ENCODE results near the gene MSANTD4. TPM values are rescaled to one million over a fixed set of nuclear protein-coding genes. Genes with fewer than 3 reads are reported as not detected.
"Not testable (repeated sequence)": the region's sequence is repeated elsewhere in the genome, so short reads cannot be mapped to it uniquely, and the experiment has no call there.

The MSANTD4 gene
- total RNA-seq = 10 to 100 TPM; 15.4 to 17.3 TPM

DNA sequence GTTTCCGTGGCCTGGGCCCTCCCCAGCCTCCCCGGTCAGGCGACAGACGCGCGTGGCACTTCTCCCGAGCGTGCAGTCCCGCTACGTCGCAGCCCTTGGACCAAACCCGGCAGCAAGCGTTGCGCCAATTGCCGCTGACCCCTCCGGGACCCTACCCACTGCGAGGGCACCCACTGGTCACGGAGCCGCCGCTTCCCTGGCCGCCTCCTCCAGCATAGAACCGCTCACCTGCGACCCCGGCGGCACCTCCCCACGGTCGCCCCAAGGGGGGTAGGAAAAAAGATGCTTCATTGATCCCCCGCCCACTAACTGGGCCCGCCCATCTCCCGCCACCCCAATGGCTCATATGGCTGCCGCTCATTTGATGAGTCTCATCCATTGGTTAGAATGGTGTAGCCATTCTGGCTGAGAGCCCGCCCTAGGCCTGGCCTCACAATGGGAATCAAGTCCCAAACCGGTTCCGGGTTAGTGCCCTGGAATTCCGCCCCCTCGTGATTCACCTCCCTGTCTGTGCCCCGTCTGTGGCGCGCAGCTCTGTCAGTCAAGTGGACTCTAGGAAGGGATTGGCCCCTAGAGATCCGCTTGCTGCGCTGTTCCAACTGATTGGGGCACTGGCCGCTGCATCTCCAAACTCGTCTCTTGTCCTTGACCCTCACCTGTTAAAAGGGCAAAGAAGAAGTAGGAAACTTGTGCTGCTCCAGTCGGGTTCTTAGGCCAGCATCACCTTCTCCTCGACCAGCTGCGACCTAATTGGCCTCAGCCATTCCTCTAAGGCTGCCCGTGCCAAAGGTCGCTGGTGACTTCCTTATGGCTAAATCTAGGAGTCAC lies at the start of gene MSANTD4:
Gene MSANTD4 (minus strand): TSS at position 274 of the 828 bp plus-strand sequence. CDS start 11,323 bp downstream, outside the sequence.
- H3K27me3 Mint-ChIP-seq = peaks cover 3% of the 10 kb centered on the region
- peaks cover 3% of the 10 kb centered on the region for H3K9me3 Mint-ChIP-seq
- peak; percentile 94 for DNase-seq
- peak within 1 kb of the TSS; percentile 87 for H3K27ac Mint-ChIP-seq
- peaks cover 14% of the 10 kb centered on the region for H3K36me3 Mint-ChIP-seq
- ATAC-seq (ENCODE audit: low read depth) = peak; percentile 99
- peak within 1 kb of the TSS; percentile 95 for H3K4me3 Mint-ChIP-seq
- POLR2A ChIA-PET = interaction anchor here (1.6 kb wide), 1 partner anchor 55 kb away, joined by 6 read pairs; the partner anchor contains the start of genes AASDHPPT and KBTBD3
- peaks cover 26% of the 10 kb centered on the region for H3K4me1 Mint-ChIP-seq

DNA sequence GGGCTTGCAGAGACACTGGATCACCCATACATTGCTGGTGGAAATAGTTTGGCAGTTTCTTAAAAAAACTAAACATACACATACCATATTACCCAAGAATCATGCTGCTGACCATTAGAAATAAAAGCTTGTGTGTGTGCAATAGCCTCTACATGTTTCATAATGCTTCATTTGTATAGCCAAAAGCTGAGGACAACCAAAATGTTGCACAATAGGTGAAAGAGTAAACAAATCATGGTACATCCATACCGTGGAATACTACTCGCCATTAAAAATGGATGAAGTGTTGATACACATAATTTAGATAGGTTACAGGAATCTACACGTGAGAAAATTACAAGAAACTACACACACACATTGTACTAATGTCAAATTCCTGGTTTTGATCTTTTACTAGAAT lies 48.6 kb upstream of the MSANTD4 start:
- POLR2A ChIA-PET = no interaction called here
- Mint-ChIP-seq H3K27ac (no peak overlapping the region), H3K9me3 (no peaks in the 10 kb centered on the region), H3K36me3 (peaks cover 12% of the 10 kb centered on the region), H3K4me3 (no peak overlapping the region), H3K4me1 (peaks cover 6% of the 10 kb centered on the region), H3K27me3 (no peaks in the 10 kb centered on the region)
- ATAC-seq (ENCODE audit: low read depth) = no peak
- DNase-seq = no peak

DNA sequence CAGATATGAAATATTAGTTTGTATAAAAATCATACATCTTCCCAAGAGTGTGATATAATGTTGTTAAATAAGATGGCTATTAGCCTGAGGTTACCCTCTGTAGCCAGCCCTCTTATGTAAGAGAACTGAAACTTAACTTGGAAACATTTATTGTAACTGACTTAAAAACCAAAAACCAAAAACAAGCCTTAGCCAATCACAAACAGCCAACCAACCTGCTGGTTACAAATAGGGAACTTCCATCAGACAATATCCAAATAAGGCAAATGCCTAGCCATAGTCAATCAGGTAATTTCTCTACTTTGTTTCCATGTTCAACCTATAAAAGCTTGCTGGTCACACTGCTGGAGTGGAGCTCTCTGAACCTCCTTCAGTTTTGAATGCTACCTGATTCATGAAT lies 41.0 kb upstream of the MSANTD4 start:
- ATAC-seq (ENCODE audit: low read depth) (no peak), DNase-seq (no peak)
- Mint-ChIP-seq H3K4me1 (peaks cover 4% of the 10 kb centered on the region), H3K27me3 (no peaks in the 10 kb centered on the region), H3K4me3 (no peak overlapping the region), H3K36me3 (peaks cover 8% of the 10 kb centered on the region), H3K9me3 (no peaks in the 10 kb centered on the region), H3K27ac (no peak overlapping the region)
- POLR2A ChIA-PET = no interaction called here

DNA sequence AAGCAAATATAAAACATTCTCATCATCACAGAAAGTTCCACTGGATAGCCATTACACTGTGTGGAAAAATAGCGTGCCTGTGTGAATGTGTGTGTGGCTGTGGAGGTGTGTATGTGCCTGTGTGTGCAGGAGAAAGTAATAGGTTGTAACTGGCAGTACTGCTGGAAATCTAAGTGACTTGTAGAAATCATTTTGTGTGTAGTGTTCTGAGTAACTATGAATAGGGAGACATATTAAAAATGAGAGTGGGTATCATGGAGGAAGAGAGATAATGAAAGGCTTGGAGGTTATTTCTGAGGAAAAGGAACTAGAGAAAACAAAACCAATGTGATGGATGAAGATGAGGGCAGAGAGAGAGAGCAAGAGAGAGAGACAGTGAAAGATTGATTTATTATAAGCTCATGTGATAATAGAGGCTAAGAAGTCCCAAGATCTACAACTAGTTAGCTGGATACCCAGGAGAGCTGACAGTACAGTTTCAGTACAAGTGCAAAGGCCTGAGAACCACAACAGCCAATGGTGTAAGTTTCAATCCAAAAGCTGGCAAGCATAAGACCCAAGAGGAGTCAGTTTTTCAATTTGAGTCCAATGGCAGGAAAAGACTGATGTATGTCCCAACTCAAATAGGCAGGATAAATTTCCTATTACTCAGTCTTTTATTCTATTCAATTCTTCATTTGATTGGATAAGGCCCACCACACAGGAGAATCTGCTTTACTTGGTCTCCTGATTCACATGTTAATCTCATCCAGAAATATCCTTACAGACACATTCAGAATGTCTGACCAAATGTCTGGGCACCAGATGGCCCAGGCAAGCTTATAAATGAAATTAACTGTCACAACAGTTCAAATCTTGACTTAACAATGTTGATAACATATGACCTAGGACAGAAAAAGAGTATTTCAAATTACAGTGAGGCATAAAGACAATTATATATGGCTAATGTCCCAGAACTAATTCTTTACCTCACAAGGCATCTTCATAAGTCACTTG lies 40.2 kb upstream of the MSANTD4 start:
- POLR2A ChIA-PET = no interaction called here
- no peak for DNase-seq
- Mint-ChIP-seq H3K4me3 (no peak overlapping the region), H3K27me3 (no peaks in the 10 kb centered on the region), H3K36me3 (peaks cover 11% of the 10 kb centered on the region), H3K9me3 (no peaks in the 10 kb centered on the region), H3K27ac (no peak overlapping the region), H3K4me1 (peaks cover 4% of the 10 kb centered on the region)
- ATAC-seq (ENCODE audit: low read depth) = no peak

DNA sequence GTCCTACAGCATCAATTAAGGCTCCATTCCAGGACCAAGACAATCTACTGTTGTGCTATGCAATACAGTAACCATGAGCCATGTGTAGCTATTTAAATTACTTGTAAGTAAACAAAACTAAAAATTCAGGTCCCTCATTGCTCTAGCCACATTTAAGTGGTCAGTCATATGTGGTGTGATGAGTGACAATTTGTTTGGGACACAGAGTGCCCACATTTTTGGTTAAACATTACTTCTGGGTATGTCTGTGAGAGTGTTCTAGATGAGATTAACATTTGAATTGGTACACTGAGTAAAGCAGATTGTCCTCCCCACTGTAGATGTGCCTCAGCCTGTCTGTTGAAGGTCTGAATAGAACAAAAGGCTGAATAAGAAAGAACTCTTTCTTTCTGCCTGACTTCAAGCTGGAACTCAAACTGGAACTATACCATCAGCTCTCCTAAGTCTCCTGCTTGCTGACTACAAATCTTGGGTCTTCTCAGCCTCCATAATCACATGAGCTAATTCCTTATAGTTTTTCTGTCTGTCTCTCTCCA lies 39.3 kb upstream of the MSANTD4 start:
- no peak overlapping the region for H3K27ac Mint-ChIP-seq
- no peak overlapping the region for H3K4me3 Mint-ChIP-seq
- DNase-seq = no peak
- no peaks in the 10 kb centered on the region for H3K9me3 Mint-ChIP-seq
- H3K4me1 Mint-ChIP-seq = peaks cover 9% of the 10 kb centered on the region
- no peak for ATAC-seq (ENCODE audit: low read depth)
- H3K36me3 Mint-ChIP-seq = peaks cover 14% of the 10 kb centered on the region
- H3K27me3 Mint-ChIP-seq = no peaks in the 10 kb centered on the region
- POLR2A ChIA-PET = no interaction called here

DNA sequence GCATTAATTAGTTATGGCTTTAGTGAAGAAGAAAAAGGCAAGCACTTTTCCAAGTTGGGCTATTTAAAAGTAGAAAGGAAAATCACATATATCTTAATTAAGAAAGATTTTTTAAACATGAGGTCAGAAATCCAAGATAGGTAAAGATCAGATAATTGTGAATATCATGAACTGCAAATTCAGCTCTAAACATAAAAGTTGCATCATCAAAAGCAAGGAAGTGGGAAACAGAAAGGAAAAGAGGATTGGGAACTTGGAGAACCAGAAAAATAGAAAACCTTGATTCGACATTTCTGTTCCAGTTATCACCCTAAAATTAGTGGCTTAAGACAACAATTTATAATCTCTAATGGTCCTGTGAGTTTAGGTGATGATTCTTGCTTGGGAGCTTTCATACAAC lies 37.6 kb upstream of the MSANTD4 start:
- POLR2A ChIA-PET = no interaction called here
- H3K27me3 Mint-ChIP-seq = no peaks in the 10 kb centered on the region
- ATAC-seq (ENCODE audit: low read depth) (no peak), DNase-seq (no peak)
- H3K36me3 Mint-ChIP-seq = peaks cover 14% of the 10 kb centered on the region
- H3K4me1 Mint-ChIP-seq = peaks cover 9% of the 10 kb centered on the region
- H3K4me3 Mint-ChIP-seq = no peak overlapping the region
- no peaks in the 10 kb centered on the region for H3K9me3 Mint-ChIP-seq
- no peak overlapping the region for H3K27ac Mint-ChIP-seq

DNA sequence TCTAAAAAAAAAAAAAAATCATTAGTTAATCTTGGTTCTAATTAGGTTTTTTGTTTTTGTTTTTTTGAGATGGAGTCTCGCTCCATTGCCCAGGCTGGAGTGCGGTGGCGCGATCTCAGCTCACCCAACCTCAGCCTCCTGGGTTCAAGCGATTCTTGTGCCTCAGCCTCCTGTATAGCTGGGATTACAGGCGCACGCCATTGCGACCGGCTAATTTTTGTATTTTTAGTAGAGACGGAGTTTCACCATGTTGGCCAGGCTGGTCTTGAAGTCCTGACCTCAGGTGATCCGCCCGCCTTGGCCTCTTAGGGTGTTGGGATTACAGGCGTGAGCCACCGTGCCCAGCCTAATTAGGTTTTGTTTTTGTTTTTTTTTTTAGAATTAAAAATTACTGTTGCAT lies 36.3 kb upstream of the MSANTD4 start:
- peaks cover 17% of the 10 kb centered on the region for H3K36me3 Mint-ChIP-seq
- ATAC-seq (ENCODE audit: low read depth); H3K9me3 Mint-ChIP-seq; DNase-seq; POLR2A ChIA-PET; H3K27ac Mint-ChIP-seq; H3K4me1 Mint-ChIP-seq; H3K27me3 Mint-ChIP-seq; H3K4me3 Mint-ChIP-seq: not testable (repeated sequence)

DNA sequence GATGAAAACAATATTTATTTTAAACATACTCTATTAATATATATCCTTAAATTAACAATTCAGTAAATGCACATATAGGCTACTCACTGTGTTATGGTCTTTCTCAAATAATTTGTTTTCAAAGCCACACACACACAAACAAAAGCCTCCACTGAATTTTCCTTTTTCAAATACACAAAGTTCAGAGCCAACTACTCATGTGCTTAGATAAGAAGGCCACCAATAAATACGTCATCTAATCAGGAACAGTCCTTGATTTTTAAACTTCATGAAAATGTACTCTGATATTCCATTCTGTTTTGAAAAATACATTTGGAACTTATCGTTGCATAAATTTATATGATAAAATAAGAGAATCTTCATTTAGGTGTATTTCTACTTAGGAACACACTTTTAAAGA lies 29.1 kb upstream of the MSANTD4 start:
- no peaks in the 10 kb centered on the region for H3K9me3 Mint-ChIP-seq
- POLR2A ChIA-PET = no interaction called here
- ATAC-seq (ENCODE audit: low read depth) = no peak
- no peak overlapping the region for H3K27ac Mint-ChIP-seq
- no peak for DNase-seq
- H3K27me3 Mint-ChIP-seq = peaks cover under 1% of the 10 kb centered on the region
- peaks cover 4% of the 10 kb centered on the region for H3K36me3 Mint-ChIP-seq
- H3K4me1 Mint-ChIP-seq = no peaks in the 10 kb centered on the region
- no peak overlapping the region for H3K4me3 Mint-ChIP-seq

DNA sequence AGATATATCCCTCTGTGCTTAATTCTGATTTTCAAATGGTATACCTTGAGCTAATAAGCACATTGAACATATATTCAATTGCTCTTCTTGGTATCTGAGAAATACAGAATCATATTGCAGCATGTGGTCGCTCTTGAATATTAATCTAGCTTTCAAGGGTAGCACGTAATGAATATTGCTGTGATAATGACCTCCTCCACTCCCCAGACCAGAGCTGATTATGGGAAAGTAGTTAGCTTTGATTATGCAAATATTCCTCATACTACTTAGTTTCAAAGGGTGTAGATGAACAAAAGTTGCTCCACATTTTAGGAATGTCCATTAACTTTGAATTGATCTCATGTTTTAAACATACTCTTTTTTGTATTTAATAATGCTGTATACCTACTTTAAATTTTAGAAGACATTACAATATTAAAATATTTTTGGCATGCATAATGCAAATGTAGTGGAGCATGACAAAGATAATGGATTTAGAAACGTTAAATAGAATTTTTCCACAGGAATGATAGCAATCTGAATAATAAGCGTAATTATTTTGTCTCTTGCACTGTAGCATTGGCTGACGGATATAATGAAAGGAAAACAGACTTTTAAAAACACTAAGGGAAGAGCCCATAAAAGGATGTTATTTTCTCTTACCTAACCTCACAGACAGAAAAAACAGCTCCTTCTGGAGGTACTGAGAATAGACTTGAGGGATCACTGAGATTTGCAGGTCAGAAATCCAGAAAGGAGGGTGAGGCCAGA lies 27.9 kb upstream of the MSANTD4 start:
- Mint-ChIP-seq H3K27me3 (peaks cover 6% of the 10 kb centered on the region), H3K36me3 (peaks cover 4% of the 10 kb centered on the region), H3K4me1 (no peaks in the 10 kb centered on the region), H3K27ac (no peak overlapping the region), H3K4me3 (no peak overlapping the region), H3K9me3 (no peaks in the 10 kb centered on the region)
- ATAC-seq (ENCODE audit: low read depth) (no peak), DNase-seq (no peak)
- POLR2A ChIA-PET = no interaction called here

DNA sequence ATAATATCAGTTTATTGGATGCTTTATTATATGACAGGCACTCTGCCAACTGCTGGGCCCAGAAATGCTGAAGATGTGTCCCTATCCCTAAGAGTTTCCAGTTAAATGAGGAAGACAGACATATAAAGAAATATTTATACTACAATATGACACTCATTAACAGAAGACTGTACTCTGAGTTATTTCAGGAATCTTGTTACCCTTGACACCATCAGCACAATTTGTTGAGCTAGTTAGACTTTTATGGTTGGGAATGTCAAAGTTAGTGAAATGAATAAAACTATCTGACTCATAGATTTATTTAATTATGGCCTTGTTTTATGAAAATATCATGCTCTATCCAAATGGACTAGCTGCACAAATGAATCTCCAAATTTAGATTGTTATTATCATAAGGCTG lies 25.6 kb upstream of the MSANTD4 start:
- H3K4me1 Mint-ChIP-seq = no peaks in the 10 kb centered on the region
- POLR2A ChIA-PET = no interaction called here
- ATAC-seq (ENCODE audit: low read depth) = no peak

DNA sequence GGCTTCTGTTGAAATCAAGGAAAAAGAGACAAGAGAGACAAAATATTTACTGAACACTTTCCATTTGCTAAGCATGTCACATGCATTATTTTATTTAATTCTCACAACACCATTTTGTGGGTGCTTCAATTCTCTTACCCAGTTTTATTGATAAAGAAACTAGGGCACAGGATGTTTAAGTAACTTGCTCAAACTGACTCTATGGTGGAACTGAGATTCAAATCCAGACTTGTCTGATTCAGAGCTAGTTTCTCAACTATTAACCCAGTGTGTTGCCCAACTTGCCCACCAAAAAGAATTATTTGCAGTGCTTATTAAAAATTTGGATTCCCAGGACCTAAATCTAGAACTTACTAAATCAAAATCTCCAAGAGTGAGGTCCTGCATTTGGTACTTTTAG lies 21.5 kb upstream of the MSANTD4 start:
- no peak overlapping the region for H3K4me3 Mint-ChIP-seq
- no peaks in the 10 kb centered on the region for H3K36me3 Mint-ChIP-seq
- no peak for ATAC-seq (ENCODE audit: low read depth)
- H3K4me1 Mint-ChIP-seq = no peaks in the 10 kb centered on the region
- H3K27me3 Mint-ChIP-seq = peaks cover 9% of the 10 kb centered on the region
- no peaks in the 10 kb centered on the region for H3K9me3 Mint-ChIP-seq
- POLR2A ChIA-PET = no interaction called here
- H3K27ac Mint-ChIP-seq = no peak overlapping the region
- DNase-seq = no peak

More for the DNA sequence above, 25.6 kb upstream of the MSANTD4 start:
- H3K9me3 Mint-ChIP-seq = no peaks in the 10 kb centered on the region
- H3K36me3 Mint-ChIP-seq = no peaks in the 10 kb centered on the region
- no peak for DNase-seq
- peaks cover 9% of the 10 kb centered on the region for H3K27me3 Mint-ChIP-seq
- no peak overlapping the region for H3K4me3 Mint-ChIP-seq
- no peak overlapping the region for H3K27ac Mint-ChIP-seq

DNA sequence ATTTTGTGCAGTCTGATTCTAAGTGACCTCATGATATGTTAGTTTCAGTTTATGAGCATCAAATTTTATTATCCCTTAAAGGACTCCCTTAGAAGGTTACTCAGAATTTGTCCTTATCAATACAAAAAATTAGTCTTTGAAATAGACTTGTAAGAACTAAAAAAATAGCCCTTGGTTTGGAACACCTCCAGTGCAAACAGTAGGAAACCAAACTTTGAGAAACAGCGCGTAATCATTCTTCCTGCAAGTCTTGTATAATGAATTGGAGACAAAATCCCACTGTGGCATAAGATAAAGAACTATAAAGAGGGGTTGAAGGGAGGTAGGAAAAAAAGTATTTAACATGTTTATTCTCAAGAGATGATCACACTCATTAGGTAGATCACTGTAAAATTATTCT lies 10.8 kb upstream of the MSANTD4 start:
- Mint-ChIP-seq H3K4me3 (no peak overlapping the region), H3K27ac (no peak overlapping the region), H3K9me3 (no peaks in the 10 kb centered on the region), H3K4me1 (no peaks in the 10 kb centered on the region), H3K27me3 (peaks cover 17% of the 10 kb centered on the region), H3K36me3 (no peaks in the 10 kb centered on the region)
- POLR2A ChIA-PET = no interaction called here
- DNase-seq (no peak), ATAC-seq (ENCODE audit: low read depth) (no peak)

DNA sequence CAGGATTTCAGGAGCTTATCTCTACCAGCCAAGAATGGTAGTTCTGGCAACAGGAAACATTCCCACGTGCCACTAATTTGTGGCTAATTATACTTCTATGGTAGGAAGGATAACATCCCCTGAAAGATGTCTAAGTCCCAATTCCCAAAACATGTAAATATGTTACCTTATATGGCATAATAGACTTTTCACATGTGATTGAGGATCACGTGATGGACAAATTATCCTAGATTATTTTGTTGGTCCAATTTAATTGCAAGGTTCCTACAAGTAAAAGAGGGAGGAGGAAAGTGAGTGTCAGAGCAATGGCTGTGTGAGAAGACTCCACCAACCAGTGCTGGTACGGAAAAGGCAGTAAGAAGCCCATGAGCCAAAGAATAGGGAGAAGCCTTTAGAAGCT lies 9.9 kb upstream of the MSANTD4 start:
- POLR2A ChIA-PET = no interaction called here
- Mint-ChIP-seq H3K4me3 (no peak overlapping the region), H3K9me3 (peaks cover 3% of the 10 kb centered on the region), H3K4me1 (no peaks in the 10 kb centered on the region), H3K36me3 (no peaks in the 10 kb centered on the region), H3K27me3 (peaks cover 17% of the 10 kb centered on the region), H3K27ac (no peak overlapping the region)
- DNase-seq = no peak
- ATAC-seq (ENCODE audit: low read depth) = no peak
